Suppressor macrophage treated with lipopolysaccharide for 4 hours (primary cell): ENCODE results near the gene SCFD1.
A peak's percentile ranks its signal among the peaks of the same experiment; 100 is the strongest.
"Not testable (repeated sequence)": the region's sequence is repeated elsewhere in the genome, so short reads cannot be mapped to it uniquely, and the experiment has no call there.

Experiments used
- DNase-seq: peaks from one replicate; pipeline ENCODE4 v3.0.0-alpha.2; 2020

Gene SCFD1

GRCh38 chr14:30680036-30680435 is 57.9 kb downstream of the SCFD1 start:
- DNase-seq = no peak

GRCh38 chr14:30680776-30681175 is 58.7 kb downstream of the SCFD1 start:
- not testable (repeated sequence) for DNase-seq

- DNase-seq = peak; percentile 9
These were observed 59.7 kb downstream of the SCFD1 start for GRCh38 chr14:30681752-30682355.

- not testable (repeated sequence) for DNase-seq
These were observed 68.6 kb downstream of the SCFD1 start for GRCh38 chr14:30690487-30691355.

- DNase-seq = no peak
These were observed 69.8 kb downstream of the SCFD1 start for GRCh38 chr14:30691751-30692398.

- no peak for DNase-seq
These were observed 70.5 kb downstream of the SCFD1 start for GRCh38 chr14:30692669-30693068.

GRCh38 chr14:30698463-30698862 is 76.3 kb downstream of the SCFD1 start:
- DNase-seq = no peak

GRCh38 chr14:30706704-30707103 is 84.6 kb downstream of the SCFD1 start:
- DNase-seq = no peak

GRCh38 chr14:30708157-30708556 is 86.0 kb downstream of the SCFD1 start:
- no peak for DNase-seq

- no peak for DNase-seq
These were observed 87.1 kb downstream of the SCFD1 start for GRCh38 chr14:30709201-30709600.

GRCh38 chr14:30710876-30711275 is 88.8 kb downstream of the SCFD1 start:
- DNase-seq = no peak

- no peak for DNase-seq
These were observed 97.0 kb downstream of the SCFD1 start for GRCh38 chr14:30719137-30719536.

GRCh38 chr14:30725763-30726162 is 103.6 kb downstream of the SCFD1 start:
- no peak for DNase-seq

GRCh38 chr14:30728471-30728870 is 106.4 kb downstream of the SCFD1 start:
- DNase-seq = no peak

- DNase-seq = no peak
These were observed 115.8 kb downstream of the SCFD1 start for GRCh38 chr14:30737916-30738315.

GRCh38 chr14:30738978-30739377 is 116.9 kb downstream of the SCFD1 start:
- DNase-seq = no peak

- DNase-seq = no peak
These were observed 126.2 kb downstream of the SCFD1 start for GRCh38 chr14:30748343-30748742.

- no peak for DNase-seq
These were observed 129.7 kb downstream of the SCFD1 start for GRCh38 chr14:30751646-30752416.

GRCh38 chr14:30753452-30753851 is 131.3 kb downstream of the SCFD1 start:
- DNase-seq = no peak

- DNase-seq = no peak
These were observed 132.7 kb downstream of the SCFD1 start for GRCh38 chr14:30754778-30755177.

- no peak for DNase-seq
These were observed 134.5 kb downstream of the SCFD1 start for GRCh38 chr14:30756594-30756993.

- DNase-seq = no peak
These were observed 135.0 kb downstream of the SCFD1 start for GRCh38 chr14:30757082-30757481.
